BE2C (cell line): ENCODE data around the gene RNF14.
"Not testable (repeated sequence)": the region's sequence is repeated elsewhere in the genome, so short reads cannot be mapped to it uniquely, and the experiment has no call there.

ENCODE experiments used
- DNase-seq: peaks from one replicate; pipeline ENCODE4 v3.0.0-alpha.2; 2020
- H3K27me3 ChIP-seq: fragments of 250-450 bp; sonication (Bioruptor Pico); 2 replicates; pipeline ENCODE4 v1.5.1; 2020; ENCODE audit warnings: mild to moderate bottlenecking
- H3K36me3 ChIP-seq: fragments of 250-450 bp; sonication (Bioruptor Pico); 2 replicates; pipeline ENCODE4 v1.5.1; 2020; ENCODE audit warnings: mild to moderate bottlenecking
- H3K4me1 ChIP-seq: fragments of 250-450 bp; sonication (Bioruptor Pico); 2 replicates; pipeline ENCODE4 v1.5.1; 2020
- H3K4me3 ChIP-seq: 2 replicates; pipeline ENCODE4 v1.5.1; 2011; ENCODE audit warnings: low read depth, low read length
- H3K9me3 ChIP-seq: fragments of 250-450 bp; sonication (Bioruptor Pico); 2 replicates; pipeline ENCODE4 v1.5.1; 2020
- TF ChIP-seq, protein P1 (sequence below): IDR thresholded peaks from 2 replicates; pipeline ENCODE4 v1.5.1; 2012; ENCODE audit warnings: mild to moderate bottlenecking, low read depth, low read length

Gene RNF14

DNA sequence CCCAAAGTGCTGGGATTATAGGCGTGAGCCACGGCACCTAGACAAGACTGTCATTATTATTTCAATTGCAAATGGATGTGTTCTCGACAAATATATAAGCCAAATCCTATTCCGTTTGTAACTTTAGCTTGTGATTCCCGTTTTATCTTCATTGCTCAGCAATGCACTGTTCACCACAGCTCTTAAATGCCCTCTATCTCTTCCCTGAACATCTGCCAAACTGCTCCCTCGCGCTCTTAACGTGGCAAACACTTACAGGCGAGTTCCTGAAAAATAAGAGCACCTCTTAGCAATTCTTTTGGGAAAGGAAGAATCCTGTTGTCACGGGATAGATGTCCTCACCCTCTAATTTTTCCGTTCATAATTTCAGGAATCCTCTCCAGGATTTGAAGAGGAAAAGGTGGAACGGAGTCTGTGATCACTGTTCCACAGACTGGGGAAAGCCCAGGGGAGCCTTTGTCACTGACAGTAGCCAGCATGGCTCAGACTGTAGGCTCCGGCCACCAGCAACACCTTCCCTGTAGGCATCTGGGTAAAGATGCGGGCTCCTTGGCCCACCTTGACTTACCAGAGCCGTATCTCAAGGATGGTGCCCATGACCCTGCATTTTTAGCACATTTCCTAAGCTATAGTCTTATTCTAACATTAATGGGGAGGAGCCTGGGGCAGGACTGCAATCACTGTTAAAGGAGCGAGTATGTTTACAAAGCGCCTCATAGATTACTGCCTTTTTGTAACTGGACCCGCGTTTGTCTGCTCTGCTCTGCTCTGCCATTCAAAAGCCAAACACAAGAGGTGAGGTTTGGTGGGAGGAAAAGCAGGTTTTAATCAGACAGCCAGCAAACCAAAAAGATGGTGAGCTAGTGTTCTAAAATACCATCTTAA lies 64.1 kb downstream of the RNF14 start:
- H3K9me3 ChIP-seq: no peaks in the 10 kb centered on the region
- H3K4me3 ChIP-seq: peak overlapping the region; percentile 10; the same call in 1 of the 2 replicates
- H3K36me3 ChIP-seq: no peaks in the 10 kb centered on the region
- H3K4me1 ChIP-seq: peaks cover 10% of the 10 kb centered on the region; the same call in 1 of the 2 replicates
- DNase-seq: peak; percentile 37
- TF ChIP-seq, protein P1, sequence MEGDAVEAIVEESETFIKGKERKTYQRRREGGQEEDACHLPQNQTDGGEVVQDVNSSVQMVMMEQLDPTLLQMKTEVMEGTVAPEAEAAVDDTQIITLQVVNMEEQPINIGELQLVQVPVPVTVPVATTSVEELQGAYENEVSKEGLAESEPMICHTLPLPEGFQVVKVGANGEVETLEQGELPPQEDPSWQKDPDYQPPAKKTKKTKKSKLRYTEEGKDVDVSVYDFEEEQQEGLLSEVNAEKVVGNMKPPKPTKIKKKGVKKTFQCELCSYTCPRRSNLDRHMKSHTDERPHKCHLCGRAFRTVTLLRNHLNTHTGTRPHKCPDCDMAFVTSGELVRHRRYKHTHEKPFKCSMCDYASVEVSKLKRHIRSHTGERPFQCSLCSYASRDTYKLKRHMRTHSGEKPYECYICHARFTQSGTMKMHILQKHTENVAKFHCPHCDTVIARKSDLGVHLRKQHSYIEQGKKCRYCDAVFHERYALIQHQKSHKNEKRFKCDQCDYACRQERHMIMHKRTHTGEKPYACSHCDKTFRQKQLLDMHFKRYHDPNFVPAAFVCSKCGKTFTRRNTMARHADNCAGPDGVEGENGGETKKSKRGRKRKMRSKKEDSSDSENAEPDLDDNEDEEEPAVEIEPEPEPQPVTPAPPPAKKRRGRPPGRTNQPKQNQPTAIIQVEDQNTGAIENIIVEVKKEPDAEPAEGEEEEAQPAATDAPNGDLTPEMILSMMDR: no peak
- H3K27me3 ChIP-seq: no peaks in the 10 kb centered on the region

DNA sequence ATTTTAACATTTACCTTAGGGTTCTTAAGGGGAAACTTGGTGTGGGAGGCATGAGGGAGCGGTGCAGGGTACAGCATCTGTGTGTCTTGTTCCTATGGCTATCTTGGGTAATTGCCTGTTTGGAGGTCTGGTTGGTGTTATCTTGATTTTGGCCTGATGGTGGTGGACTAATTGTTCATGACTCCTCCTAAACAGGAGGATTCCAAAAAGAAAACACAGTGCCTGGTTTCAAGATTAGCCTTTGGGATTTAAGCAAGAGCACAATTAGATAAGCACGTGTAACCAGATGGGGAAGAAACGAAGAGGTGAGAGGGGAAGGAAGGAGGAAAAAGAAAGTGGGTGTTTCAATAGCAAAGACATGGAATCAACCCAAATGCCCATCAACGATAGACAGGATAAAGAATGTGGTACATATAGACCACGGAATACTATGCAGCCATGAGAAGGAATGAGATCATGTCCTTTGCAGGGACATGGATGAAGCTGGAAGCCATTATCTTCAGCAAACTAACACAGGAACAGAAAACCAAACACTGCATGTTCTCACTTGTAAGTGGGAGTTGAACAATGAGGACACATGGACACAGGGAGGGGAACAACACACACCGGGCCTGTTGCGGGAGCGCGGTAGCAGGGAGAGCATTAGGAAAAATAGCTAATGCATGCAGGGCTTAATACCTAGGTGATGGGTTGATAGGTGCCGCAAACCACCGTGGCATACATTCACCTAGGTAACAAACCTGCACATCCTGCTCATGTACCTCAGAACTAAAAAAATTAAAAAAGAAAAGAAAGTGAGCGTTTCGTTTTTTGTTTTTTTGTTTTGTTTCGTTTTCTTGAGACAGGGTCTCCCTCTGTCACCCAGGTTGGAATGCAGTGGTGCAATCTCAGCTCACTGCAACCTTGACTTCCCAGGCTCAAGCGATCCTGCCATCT lies 65.0 kb downstream of the RNF14 start:
- peaks cover 10% of the 10 kb centered on the region; the same call in 1 of the 2 replicates for H3K4me1 ChIP-seq
- H3K27me3 ChIP-seq, H3K9me3 ChIP-seq, H3K4me3 ChIP-seq, H3K36me3 ChIP-seq: not testable (repeated sequence)
- DNase-seq: peak; percentile 21

DNA sequence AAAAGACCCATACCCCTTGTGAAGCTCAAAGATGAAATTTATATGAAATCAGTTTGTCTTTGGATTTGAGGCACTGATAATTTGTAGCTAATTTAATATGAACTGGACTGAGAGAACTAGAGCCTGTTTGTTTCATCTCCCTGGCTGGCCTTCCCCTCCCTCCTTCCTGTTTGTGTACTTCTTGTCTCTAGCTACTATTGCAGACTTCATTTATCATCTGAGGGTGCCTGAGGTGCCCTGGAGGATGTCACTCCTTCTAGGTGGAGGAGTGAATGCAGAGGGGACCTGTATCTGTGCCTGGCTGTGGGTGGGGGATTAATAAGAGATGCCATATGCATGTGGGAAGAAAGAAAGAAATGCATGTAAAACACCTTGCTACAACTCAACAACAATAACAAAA lies 66.1 kb downstream of the RNF14 start:
- TF ChIP-seq, protein P1: no peak
- Histone ChIP-seq H3K27me3 (no peaks in the 10 kb centered on the region), H3K4me3 (no peak overlapping the region), H3K9me3 (no peaks in the 10 kb centered on the region), H3K4me1 (peaks cover 10% of the 10 kb centered on the region; the same call in 1 of the 2 replicates), H3K36me3 (no peaks in the 10 kb centered on the region)
- no peak for DNase-seq

DNA sequence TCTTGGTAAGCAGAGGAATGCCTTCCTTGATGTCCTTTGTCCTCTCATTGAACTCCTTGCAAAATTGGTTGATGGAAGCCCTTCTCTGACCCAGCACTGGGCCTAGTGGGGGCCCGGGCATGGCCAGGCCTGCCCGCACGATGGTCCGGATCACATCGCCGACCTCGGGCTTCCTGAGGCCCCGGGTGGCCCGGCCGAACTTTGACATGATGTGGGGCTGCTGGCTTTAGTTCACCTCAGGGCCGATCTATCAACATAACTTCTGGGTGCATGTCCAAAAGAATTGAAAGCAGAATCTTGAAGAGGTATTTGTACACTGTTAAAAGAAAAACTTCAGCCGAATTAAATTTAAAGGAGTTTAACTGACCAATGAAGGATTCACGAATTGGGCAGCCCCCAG lies 68.0 kb downstream of the RNF14 start:
- no peaks in the 10 kb centered on the region for H3K9me3 ChIP-seq
- no peak for DNase-seq
- TF ChIP-seq, protein P1: no peak
- H3K36me3 ChIP-seq: no peaks in the 10 kb centered on the region
- no peaks in the 10 kb centered on the region for H3K27me3 ChIP-seq
- H3K4me3 ChIP-seq: no peak overlapping the region
- H3K4me1 ChIP-seq: peaks cover 10% of the 10 kb centered on the region; the same call in 1 of the 2 replicates

DNA sequence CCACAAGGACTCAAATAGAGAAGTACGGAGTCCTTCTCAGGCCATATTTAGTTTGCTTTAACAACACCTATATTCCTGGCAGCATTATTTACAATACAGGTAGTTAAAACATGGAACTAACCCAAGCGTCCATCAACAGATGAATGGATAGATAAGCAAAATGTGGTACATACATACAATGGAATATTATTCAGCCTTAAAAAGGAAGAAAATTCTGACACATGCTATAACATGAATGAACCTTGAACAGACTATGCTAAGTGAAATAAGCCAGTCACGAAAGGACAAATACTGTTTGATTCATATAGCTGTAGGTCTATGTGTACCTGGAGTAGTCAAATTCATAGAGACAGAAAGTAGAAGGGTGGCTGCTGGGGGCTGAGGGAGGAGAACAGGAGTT lies 68.7 kb downstream of the RNF14 start:
- not testable (repeated sequence) for H3K36me3 ChIP-seq, H3K4me3 ChIP-seq, H3K9me3 ChIP-seq, H3K27me3 ChIP-seq, DNase-seq
- peaks cover 10% of the 10 kb centered on the region; the same call in 1 of the 2 replicates for H3K4me1 ChIP-seq

DNA sequence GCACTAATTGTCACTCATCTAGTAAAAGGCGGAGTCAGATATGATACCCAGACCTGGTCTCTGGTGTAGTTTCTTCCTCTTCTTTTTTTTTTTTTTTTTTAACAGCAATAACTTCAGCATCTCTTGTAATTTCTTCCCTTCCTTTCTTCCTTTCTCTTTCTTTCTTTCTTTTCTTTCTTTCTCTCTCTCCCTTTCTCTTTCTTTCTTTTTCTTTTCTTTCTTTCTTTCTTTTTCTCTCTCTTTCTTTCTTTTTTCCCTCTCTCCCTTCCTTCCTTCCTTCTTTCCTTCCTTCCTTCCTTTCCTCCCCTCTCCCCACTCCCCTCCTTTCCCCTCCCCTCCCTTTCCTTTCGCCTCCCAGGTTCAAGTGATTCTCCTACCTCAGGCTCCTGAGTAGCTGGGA lies 69.8 kb downstream of the RNF14 start:
- Histone ChIP-seq H3K27me3 (no peaks in the 10 kb centered on the region), H3K36me3 (no peaks in the 10 kb centered on the region), H3K9me3 (no peaks in the 10 kb centered on the region), H3K4me3 (no peak overlapping the region), H3K4me1 (peaks cover 2% of the 10 kb centered on the region; the same call in 1 of the 2 replicates)
- TF ChIP-seq, protein P1: no peak
- no peak for DNase-seq
